Pancreas (tissue), 10 donors: ENCODE data around the gene IQCK. TPM values are rescaled to one million over a fixed set of nuclear protein-coding genes. Genes with fewer than 3 reads are reported as not detected.
"Not testable (repeated sequence)": the region's sequence is repeated elsewhere in the genome, so short reads cannot be mapped to it uniquely, and the experiment has no call there.

Experiments
- ATAC-seq, 4 donors: fragments of 200-7000 bp; cut with Tn5 transposase; one replicate each; pipeline versions ENCODE4 v1.8.0 to v1.9.1; 2020; ENCODE audit warnings: mild to moderate bottlenecking in 4 of 4, moderate library complexity in 4 of 4
- DNase-seq, 6 donors: peaks; one replicate each; pipeline ENCODE4 v3.0.0-alpha.2; 2020
- FAIRE-seq: peaks from 2 replicates; lab custom pipeline; 2012; peaks lifted over from hg19 to GRCh38; lab: Jason Lieb, UNC
- H3K27ac ChIP-seq, 4 donors: fragments of 200-600 bp; sonication (generic); 1 replicate in 3 of 4; 2 replicates in 1 of 4; pipeline versions ENCODE4 v1.5.0 to v1.8.0; 2020
- H3K27me3 ChIP-seq, 4 donors: fragments of 200-600 bp; one replicate each; pipeline ENCODE4 v1.8.0; 2021
- H3K36me3 ChIP-seq, 3 donors: fragments of 200-600 bp; sonication (generic) in 1 of 3; one replicate each; pipeline versions ENCODE4 v1.5.0 to v1.8.0; 2020 to 2021
- H3K4me1 ChIP-seq, 3 donors: fragments of 200-600 bp; one replicate each; pipeline ENCODE4 v1.8.0; 2021
- H3K4me3 ChIP-seq, 4 donors: fragments of 200-600 bp; sonication (generic) in 2 of 4; one replicate each; pipeline versions ENCODE4 v1.5.0 to v1.8.0; 2020 to 2021
- H3K9me3 ChIP-seq, 4 donors: fragments of 200-600 bp; one replicate each; pipeline ENCODE4 v1.8.0; 2021
- WGBS, 2 donors: extraction: QIAGEN DNeasy Blood & Tissue Kit; methylation state at CpG; one replicate each; pipeline ENCODE4 v1.1.7; 2013; 5-methylcytosine and 5-hydroxymethylcytosine counted together
- intact Hi-C, 3 donors: fragments of 100-400 bp; cut with DNase I; formaldehyde crosslinking; loops; one replicate each; pipeline versions ENCODE4 v1.11.1 to v1.14.2; 2022
- polyA plus RNA-seq, 2 donors: library from polyadenylated mRNA; stranded (reverse); fragments of 200-250 nt; gene quantifications; one replicate each; pipeline ENCODE4 v1.2.3, GENCODE V29; 2013
- total RNA-seq, 6 donors: library from RNA; stranded (reverse); fragmentation: NEBNext Ultra II Directional in 4 of 6; extraction: Animal tissue kit (Norgen Biotek cat#: 25700) in 4 of 6; gene quantifications; one replicate each; pipeline versions ENCODE4 v1.2.1 to v1.2.4, GENCODE V29; 2021 to 2023
- TF ChIP-seq, protein P1 (sequence below), 4 donors: fragments of 200-600 bp; sonication (generic) in 3 of 4; IDR thresholded peaks; one replicate each; pipeline versions ENCODE4 v1.5.0 to v1.8.0; 2021; ENCODE audit warnings: antibody characterized with exemption in 4 of 4
- donor health status: healthy with polysubstance abuse.
- donor health status: DM: no; HTN: no; CAD: no; lungs with moderate emphysema.
- donor health status: DM: no; HTN: no; CAD: no.
- donor health status: control.
- donor health status: control.
- donor health status: Bipolar disorder and iron deficiency.
- donor health status: DM: yes; HTN: yes; CAD: no.
- donor health status: DM: no; HTN: no; CAD: no.
- donor health status: DM: no; HTN: no; CAD: no.
- donor health status: DM: yes; HTN: yes; CAD: no.

IQCK gene
- total and polyA plus RNA-seq, 8 donors, result 6.7 to 15.5 (median 10.9) TPM

DNA sequence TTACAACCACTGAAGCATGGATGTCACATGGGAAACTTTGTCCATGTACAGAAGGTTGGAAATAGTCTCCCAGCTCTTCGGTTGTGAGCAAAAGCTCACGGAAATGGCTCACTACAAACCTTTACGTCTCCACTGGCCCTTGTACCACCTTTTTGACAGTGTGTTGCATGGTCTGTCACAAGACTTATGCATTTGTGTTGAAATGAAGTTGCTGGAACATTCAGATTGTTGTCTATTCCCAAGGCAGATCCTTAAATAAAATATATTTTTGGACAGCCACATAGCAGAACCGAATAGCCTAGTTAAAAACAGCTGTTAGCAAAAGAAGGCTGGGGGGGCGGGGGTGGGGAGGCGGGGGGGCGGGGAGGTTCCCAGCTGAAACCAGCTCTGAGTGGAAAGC, 39.3 kb upstream of the IQCK start:
- H3K4me1 ChIP-seq, result no peaks in the 10 kb centered on the region
- FAIRE-seq (no peak), DNase-seq (no peak), ATAC-seq (no peak)
- no peaks in the 10 kb centered on the region for H3K9me3 ChIP-seq
- peaks cover 0 to 8% (median 6%) of the 10 kb centered on the region in 3 donors for H3K36me3 ChIP-seq
- no peaks in the 10 kb centered on the region for H3K27me3 ChIP-seq
- intact Hi-C loops, result no loop called here
- TF ChIP-seq, protein P1, sequence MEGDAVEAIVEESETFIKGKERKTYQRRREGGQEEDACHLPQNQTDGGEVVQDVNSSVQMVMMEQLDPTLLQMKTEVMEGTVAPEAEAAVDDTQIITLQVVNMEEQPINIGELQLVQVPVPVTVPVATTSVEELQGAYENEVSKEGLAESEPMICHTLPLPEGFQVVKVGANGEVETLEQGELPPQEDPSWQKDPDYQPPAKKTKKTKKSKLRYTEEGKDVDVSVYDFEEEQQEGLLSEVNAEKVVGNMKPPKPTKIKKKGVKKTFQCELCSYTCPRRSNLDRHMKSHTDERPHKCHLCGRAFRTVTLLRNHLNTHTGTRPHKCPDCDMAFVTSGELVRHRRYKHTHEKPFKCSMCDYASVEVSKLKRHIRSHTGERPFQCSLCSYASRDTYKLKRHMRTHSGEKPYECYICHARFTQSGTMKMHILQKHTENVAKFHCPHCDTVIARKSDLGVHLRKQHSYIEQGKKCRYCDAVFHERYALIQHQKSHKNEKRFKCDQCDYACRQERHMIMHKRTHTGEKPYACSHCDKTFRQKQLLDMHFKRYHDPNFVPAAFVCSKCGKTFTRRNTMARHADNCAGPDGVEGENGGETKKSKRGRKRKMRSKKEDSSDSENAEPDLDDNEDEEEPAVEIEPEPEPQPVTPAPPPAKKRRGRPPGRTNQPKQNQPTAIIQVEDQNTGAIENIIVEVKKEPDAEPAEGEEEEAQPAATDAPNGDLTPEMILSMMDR (IDR thresholded peaks at IDR 0.05), result no peak
- WGBS, 2 donors, result 90 to 93% methylated on average over 7 of the region's 7 CpGs
- no peak overlapping the region for H3K4me3 ChIP-seq
- H3K27ac ChIP-seq, result no peak overlapping the region

DNA sequence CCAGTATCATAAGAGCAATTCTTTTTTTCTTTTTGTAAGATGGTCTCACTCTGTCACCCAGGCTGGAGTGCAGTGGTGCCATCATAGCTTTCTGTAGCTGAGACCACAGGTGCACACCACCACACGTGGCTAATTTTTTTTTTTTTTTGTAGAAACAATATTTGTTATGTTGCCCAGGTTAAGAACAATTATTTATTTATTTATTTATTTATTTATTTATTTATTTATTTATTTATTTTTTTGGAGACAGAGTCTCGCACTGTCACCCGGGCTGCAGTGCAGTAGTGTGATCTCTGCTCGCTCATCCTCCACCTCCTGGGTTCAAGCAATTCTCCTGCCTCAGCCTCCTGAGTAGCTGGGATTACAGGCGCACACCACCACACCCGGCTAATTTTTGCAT, 38.8 kb upstream of the IQCK start:
- H3K4me1 ChIP-seq, FAIRE-seq, H3K27me3 ChIP-seq, DNase-seq, ATAC-seq, H3K27ac ChIP-seq, intact Hi-C loops, H3K4me3 ChIP-seq, H3K9me3 ChIP-seq: not testable (repeated sequence)
- peaks cover 0 to 13% (median 6%) of the 10 kb centered on the region in 3 donors for H3K36me3 ChIP-seq
- WGBS, 2 donors, result 95 to 97% methylated on average over 6 of the region's 6 CpGs

- FAIRE-seq, result no peak
- 78 to 79% methylated on average over 6 of the region's 6 CpGs for WGBS, 2 donors
- Histone ChIP-seq H3K27me3 (no peaks in the 10 kb centered on the region), H3K9me3 (no peaks in the 10 kb centered on the region), H3K36me3 (peaks cover 0 to 18% (median 11%) of the 10 kb centered on the region in 3 donors), H3K4me3 (no peak overlapping the region), H3K4me1 (no peaks in the 10 kb centered on the region), H3K27ac (no peak overlapping the region)
- ATAC-seq, result peak in 1 of 4 donors; percentile 28
- DNase-seq, result no peak
- TF ChIP-seq, protein P1 (IDR thresholded peaks at IDR 0.05), result no peak
- intact Hi-C loops, result no loop called here
Measured at GRCh38 chr16:19680881-19681340, 37.2 kb upstream of the IQCK start.

- no peak for DNase-seq
- Histone ChIP-seq H3K27ac (no peak overlapping the region), H3K36me3 (peaks cover 0 to 18% (median 11%) of the 10 kb centered on the region in 3 donors), H3K9me3 (no peaks in the 10 kb centered on the region), H3K27me3 (no peaks in the 10 kb centered on the region), H3K4me1 (no peaks in the 10 kb centered on the region), H3K4me3 (no peak overlapping the region)
- TF ChIP-seq, protein P1 (IDR thresholded peaks at IDR 0.05), result no peak
- ATAC-seq, result no peak
- FAIRE-seq, result no peak
- 91 to 94% methylated on average over 12 of the region's 12 CpGs for WGBS, 2 donors
- intact Hi-C loops, result no loop called here
Measured at GRCh38 chr16:19681637-19682036, 36.4 kb upstream of the IQCK start.

DNA sequence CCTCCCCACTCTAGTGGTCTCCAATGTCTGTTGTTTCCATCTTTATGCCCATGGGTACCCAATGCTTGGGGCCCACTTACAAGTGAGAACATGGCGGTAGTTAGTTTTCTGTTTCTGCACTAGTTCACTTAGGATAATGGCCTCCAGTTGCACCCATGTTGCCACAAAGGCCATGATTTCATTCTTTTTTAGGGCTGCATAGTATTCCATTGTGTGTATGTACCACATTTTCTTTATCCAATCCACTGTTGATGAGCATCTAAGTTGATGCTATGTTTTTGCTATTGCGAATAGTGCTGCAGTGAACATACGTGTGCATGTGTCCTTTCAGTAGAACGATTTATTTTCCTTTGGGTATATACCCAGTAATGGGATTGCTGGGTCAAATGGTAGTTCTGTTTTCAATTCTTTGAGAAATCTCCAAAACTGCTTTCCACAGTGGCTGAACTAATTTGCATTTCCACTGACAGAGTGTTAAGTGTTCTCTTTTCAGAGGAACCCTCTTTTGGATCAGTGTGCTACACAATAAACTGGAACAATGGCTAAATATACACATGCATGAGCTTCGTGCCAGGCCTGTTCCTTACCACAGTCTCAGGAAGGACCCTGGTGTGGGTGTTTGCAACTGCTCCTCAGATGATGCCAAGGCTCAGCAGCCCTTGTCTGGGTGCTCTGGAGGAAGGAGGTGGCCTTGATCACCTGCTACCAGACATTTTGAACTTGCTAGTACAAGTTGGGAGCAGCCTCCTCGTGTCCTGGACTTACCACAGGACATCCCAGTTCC, 34.4 kb upstream of the IQCK start:
- WGBS, 2 donors, result 93 to 95% methylated on average over 6 of the region's 6 CpGs
- peaks cover 0 to 18% (median 11%) of the 10 kb centered on the region in 3 donors for H3K36me3 ChIP-seq

More for the DNA sequence above, 34.4 kb upstream of the IQCK start:
- intact Hi-C loops, result no loop called here
- no peak for ATAC-seq
- DNase-seq, result peak in 1 of 6 donors; percentile 11
- H3K4me3 ChIP-seq, result no peak overlapping the region
- no peak overlapping the region for H3K27ac ChIP-seq
- no peaks in the 10 kb centered on the region for H3K9me3 ChIP-seq
- FAIRE-seq, result no peak
- TF ChIP-seq, protein P1 (IDR thresholded peaks at IDR 0.05), result no peak
- no peaks in the 10 kb centered on the region for H3K4me1 ChIP-seq
- no peaks in the 10 kb centered on the region for H3K27me3 ChIP-seq
